Measurements from ENCODE around the gene CASK. TPM values are rescaled to one million over a fixed set of nuclear protein-coding genes. Genes with fewer than 3 reads are reported as not detected.

CASK gene
- total RNA-seq, 2 donors from 2014 or later = 19.7 to 20.4 TPM

GRCh38 chrX:41917517-41917916 is 5.8 kb downstream of the CASK start:
- H3K27me3 ChIP-seq (replicated peaks; ENCODE audit: insufficient read depth) = no peaks in the 10 kb centered on the region
- WGBS = 56% methylated on average over 5 of the region's 5 CpGs
- no peaks in the 10 kb centered on the region for H3K4me1 ChIP-seq (replicated peaks)
- DNase-seq (ENCODE audit: low spot score) = no peak
- no peak overlapping the region for H3K4me3 ChIP-seq
- no peaks in the 10 kb centered on the region for H3K9me3 ChIP-seq
- no peaks in the 10 kb centered on the region for H3K36me3 ChIP-seq
- TF ChIP-seq POLR2A (IDR thresholded peaks at IDR 0.05) (no peak), CTCF (IDR thresholded peaks at IDR 0.05) (no peak), POLR2AphosphoS5 (IDR thresholded peaks at IDR 0.05) (no peak)
- intact Hi-C loops (cut with DNase I) = loop anchor here (10.0 kb wide), 1 partner anchor 93 kb away; no protein-coding TSS in a partner anchor
- H3K27ac ChIP-seq = no peak overlapping the region

- intact Hi-C loops (cut with DNase I) = loop anchor here (10.0 kb wide), 1 partner anchor 89 kb away; no protein-coding TSS in a partner anchor
- H3K4me3 ChIP-seq = no peak overlapping the region
- 78% methylated on average over 1 of the region's 1 CpG for WGBS
- no peaks in the 10 kb centered on the region for H3K4me1 ChIP-seq (replicated peaks)
- no peak for DNase-seq (ENCODE audit: low spot score)
- TF ChIP-seq POLR2A (IDR thresholded peaks at IDR 0.05) (no peak), CTCF (IDR thresholded peaks at IDR 0.05) (no peak), POLR2AphosphoS5 (IDR thresholded peaks at IDR 0.05) (no peak)
- H3K36me3 ChIP-seq = no peaks in the 10 kb centered on the region
- no peaks in the 10 kb centered on the region for H3K27me3 ChIP-seq (replicated peaks; ENCODE audit: insufficient read depth)
- no peak overlapping the region for H3K27ac ChIP-seq
- H3K9me3 ChIP-seq = no peaks in the 10 kb centered on the region
These were observed 9.9 kb downstream of the CASK start for GRCh38 chrX:41913476-41913875.

- H3K36me3 ChIP-seq = no peaks in the 10 kb centered on the region
- H3K27ac ChIP-seq = no peak overlapping the region
- no peak for TF ChIP-seq POLR2AphosphoS5 (IDR thresholded peaks at IDR 0.05)
- TF ChIP-seq POLR2A (IDR thresholded peaks at IDR 0.05) = no peak
- no peaks in the 10 kb centered on the region for H3K9me3 ChIP-seq
- H3K4me3 ChIP-seq = no peak overlapping the region
- no peak for DNase-seq (ENCODE audit: low spot score)
- WGBS = 91% methylated on average over 4 of the region's 4 CpGs
- no peaks in the 10 kb centered on the region for H3K27me3 ChIP-seq (replicated peaks; ENCODE audit: insufficient read depth)
- intact Hi-C loops (cut with DNase I) = loop anchor here (10.0 kb wide), 1 partner anchor 88 kb away; no protein-coding TSS in a partner anchor
- no peaks in the 10 kb centered on the region for H3K4me1 ChIP-seq (replicated peaks)
These were observed 10.4 kb downstream of the CASK start for GRCh38 chrX:41912923-41913322.

- intact Hi-C loops (cut with DNase I) = no loop called here
- no peak overlapping the region for H3K27ac ChIP-seq
- no peak for TF ChIP-seq CTCF (IDR thresholded peaks at IDR 0.05)
- TF ChIP-seq POLR2A (IDR thresholded peaks at IDR 0.05) = no peak
- no peak for TF ChIP-seq POLR2AphosphoS5 (IDR thresholded peaks at IDR 0.05)
These were observed 14.3 kb downstream of the CASK start for GRCh38 chrX:41909068-41909467.

GRCh38 chrX:41906515-41907187 is 16.7 kb downstream of the CASK start:
- no peaks in the 10 kb centered on the region for H3K4me1 ChIP-seq (replicated peaks)
- TF ChIP-seq POLR2AphosphoS5 (IDR thresholded peaks at IDR 0.05) (no peak), CTCF (IDR thresholded peaks at IDR 0.05) (no peak), POLR2A (IDR thresholded peaks at IDR 0.05) (no peak)
- 97% methylated on average over 3 of the region's 3 CpGs for WGBS
- H3K27ac ChIP-seq = no peak overlapping the region
- no peak for DNase-seq (ENCODE audit: low spot score)
- no peak overlapping the region for H3K4me3 ChIP-seq
- no peaks in the 10 kb centered on the region for H3K36me3 ChIP-seq
- H3K27me3 ChIP-seq (replicated peaks; ENCODE audit: insufficient read depth) = no peaks in the 10 kb centered on the region
- intact Hi-C loops (cut with DNase I) = no loop called here
- H3K9me3 ChIP-seq = no peaks in the 10 kb centered on the region

More at GRCh38 chrX:41909068-41909467, 14.3 kb downstream of the CASK start:
- no peak for DNase-seq (ENCODE audit: low spot score)
- no peaks in the 10 kb centered on the region for H3K27me3 ChIP-seq (replicated peaks; ENCODE audit: insufficient read depth)
- no peaks in the 10 kb centered on the region for H3K36me3 ChIP-seq
- H3K4me1 ChIP-seq (replicated peaks) = no peaks in the 10 kb centered on the region
- H3K4me3 ChIP-seq = no peak overlapping the region
- no peaks in the 10 kb centered on the region for H3K9me3 ChIP-seq

Data from prostate gland (tissue), 2 donors.